ENCODE data around the gene ZCCHC14.
"Not testable (repeated sequence)": the region's sequence is repeated elsewhere in the genome, so short reads cannot be mapped to it uniquely, and the experiment has no call there.

DNA sequence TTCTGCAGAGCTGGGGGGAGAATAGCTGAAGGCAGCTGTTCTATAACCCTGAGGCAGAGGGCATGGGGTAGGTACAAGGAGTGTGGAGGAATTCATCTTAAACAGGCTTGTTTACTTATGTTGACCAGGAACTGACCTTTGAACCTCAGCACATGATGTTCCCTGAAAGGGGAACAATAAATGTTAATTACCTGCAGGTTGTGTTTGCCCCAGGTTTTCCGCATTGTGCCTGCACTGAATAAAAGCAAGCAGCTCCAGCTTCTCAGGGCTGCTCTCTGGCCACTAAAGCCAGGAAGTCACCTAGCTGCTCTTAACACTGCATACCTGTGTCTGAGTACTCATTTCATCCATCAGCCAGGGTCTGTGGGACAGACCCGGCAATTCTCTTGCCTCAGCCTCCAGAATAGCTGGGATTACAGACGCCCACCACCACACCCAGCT, 113.5 kb downstream of the ZCCHC14 start:
- TF ChIP-seq, protein P1, sequence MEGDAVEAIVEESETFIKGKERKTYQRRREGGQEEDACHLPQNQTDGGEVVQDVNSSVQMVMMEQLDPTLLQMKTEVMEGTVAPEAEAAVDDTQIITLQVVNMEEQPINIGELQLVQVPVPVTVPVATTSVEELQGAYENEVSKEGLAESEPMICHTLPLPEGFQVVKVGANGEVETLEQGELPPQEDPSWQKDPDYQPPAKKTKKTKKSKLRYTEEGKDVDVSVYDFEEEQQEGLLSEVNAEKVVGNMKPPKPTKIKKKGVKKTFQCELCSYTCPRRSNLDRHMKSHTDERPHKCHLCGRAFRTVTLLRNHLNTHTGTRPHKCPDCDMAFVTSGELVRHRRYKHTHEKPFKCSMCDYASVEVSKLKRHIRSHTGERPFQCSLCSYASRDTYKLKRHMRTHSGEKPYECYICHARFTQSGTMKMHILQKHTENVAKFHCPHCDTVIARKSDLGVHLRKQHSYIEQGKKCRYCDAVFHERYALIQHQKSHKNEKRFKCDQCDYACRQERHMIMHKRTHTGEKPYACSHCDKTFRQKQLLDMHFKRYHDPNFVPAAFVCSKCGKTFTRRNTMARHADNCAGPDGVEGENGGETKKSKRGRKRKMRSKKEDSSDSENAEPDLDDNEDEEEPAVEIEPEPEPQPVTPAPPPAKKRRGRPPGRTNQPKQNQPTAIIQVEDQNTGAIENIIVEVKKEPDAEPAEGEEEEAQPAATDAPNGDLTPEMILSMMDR (IDR thresholded peaks at IDR 0.05; ENCODE audit: insufficient read depth, low read depth, low read length), result not testable (repeated sequence)
- not testable (repeated sequence) for TF ChIP-seq EZH2 (IDR thresholded peaks at IDR 0.05; ENCODE audit: insufficient read depth, low read length)
